ENCODE measurements around the gene VWA3A. TPM values are rescaled to one million over a fixed set of nuclear protein-coding genes. Genes with fewer than 3 reads are reported as not detected.
"Not testable (repeated sequence)": the region's sequence is repeated elsewhere in the genome, so short reads cannot be mapped to it uniquely, and the experiment has no call there.

Gene VWA3A
- total and polyA plus RNA-seq, 2 experiments from 2014 or later: 0.16 to 0.24 TPM

- Histone ChIP-seq H3K4me1 (ENCODE audit: low read depth) (no peaks in the 10 kb centered on the region), H3K4me3 (no peak overlapping the region), H3K36me3 (no peaks in the 10 kb centered on the region), H3K27me3 (no peaks in the 10 kb centered on the region), H3K27ac (no peak overlapping the region), H3K9me3 (ENCODE audit: low read depth) (no peaks in the 10 kb centered on the region)
- no peak for TF ChIP-seq CTCF (IDR thresholded peaks at IDR 0.05; ENCODE audit: low read depth, low read length)
- DNase-seq (ENCODE audit: low read depth in 1 of 2, low spot score in 1 of 2): no peak
These were observed 17.0 kb downstream of the VWA3A start for GRCh38 chr16:22109258-22109898.

GRCh38 chr16:22111629-22112028 lies 19.3 kb downstream of the VWA3A start:
- H3K27ac ChIP-seq; H3K36me3 ChIP-seq; H3K9me3 ChIP-seq (ENCODE audit: low read depth); DNase-seq (ENCODE audit: low read depth in 1 of 2, low spot score in 1 of 2); H3K4me1 ChIP-seq (ENCODE audit: low read depth); H3K27me3 ChIP-seq; H3K4me3 ChIP-seq: not testable (repeated sequence)

- TF ChIP-seq CTCF (IDR thresholded peaks at IDR 0.05; ENCODE audit: low read depth, low read length): no peak
- Histone ChIP-seq H3K4me1 (ENCODE audit: low read depth) (no peaks in the 10 kb centered on the region), H3K27ac (no peak overlapping the region), H3K9me3 (ENCODE audit: low read depth) (no peaks in the 10 kb centered on the region), H3K36me3 (no peaks in the 10 kb centered on the region), H3K27me3 (no peaks in the 10 kb centered on the region), H3K4me3 (no peak overlapping the region)
- DNase-seq (ENCODE audit: low read depth in 1 of 2, low spot score in 1 of 2): no peak
These were observed 23.9 kb downstream of the VWA3A start for GRCh38 chr16:22116095-22116700.

- Histone ChIP-seq H3K9me3 (ENCODE audit: low read depth) (no peaks in the 10 kb centered on the region), H3K27ac (no peak overlapping the region), H3K27me3 (no peaks in the 10 kb centered on the region), H3K36me3 (no peaks in the 10 kb centered on the region), H3K4me1 (ENCODE audit: low read depth) (no peaks in the 10 kb centered on the region), H3K4me3 (no peak overlapping the region)
- DNase-seq (ENCODE audit: low read depth in 1 of 2, low spot score in 1 of 2): no peak
- no peak for TF ChIP-seq CTCF (IDR thresholded peaks at IDR 0.05; ENCODE audit: low read depth, low read length)
These were observed 25.3 kb downstream of the VWA3A start for GRCh38 chr16:22117609-22118008.

- Histone ChIP-seq H3K4me3 (no peak overlapping the region), H3K27ac (no peak overlapping the region), H3K36me3 (no peaks in the 10 kb centered on the region), H3K4me1 (ENCODE audit: low read depth) (no peaks in the 10 kb centered on the region), H3K9me3 (ENCODE audit: low read depth) (no peaks in the 10 kb centered on the region), H3K27me3 (no peaks in the 10 kb centered on the region)
- TF ChIP-seq CTCF (IDR thresholded peaks at IDR 0.05; ENCODE audit: low read depth, low read length): no peak
- DNase-seq (ENCODE audit: low read depth in 1 of 2, low spot score in 1 of 2): peak in 1 of 2 donors; percentile 8
These were observed 28.1 kb downstream of the VWA3A start for GRCh38 chr16:22120440-22120839.

GRCh38 chr16:22122239-22122638 lies 29.9 kb downstream of the VWA3A start:
- DNase-seq (ENCODE audit: low read depth in 1 of 2, low spot score in 1 of 2): no peak
- Histone ChIP-seq H3K36me3 (no peaks in the 10 kb centered on the region), H3K9me3 (ENCODE audit: low read depth) (no peaks in the 10 kb centered on the region), H3K27me3 (no peaks in the 10 kb centered on the region), H3K4me1 (ENCODE audit: low read depth) (no peaks in the 10 kb centered on the region), H3K4me3 (no peak overlapping the region), H3K27ac (no peak overlapping the region)
- TF ChIP-seq CTCF (IDR thresholded peaks at IDR 0.05; ENCODE audit: low read depth, low read length): no peak
